Neuronal stem cell (in vitro differentiated cells): ENCODE measurements around the gene ADAMTSL1.

Source experiments
- DNase-seq: peaks from one replicate; pipeline ENCODE4 v3.0.0-alpha.2; 2013; ENCODE audit warnings: low spot score
- H2AFZ ChIP-seq: one replicate; pipeline ENCODE4 v1.6.1; 2013; ENCODE audit warnings: mild to moderate bottlenecking, low read length, inconsistent platforms
- H2AK5ac ChIP-seq: 2 replicates; pipeline ENCODE4 v1.6.1; 2013; ENCODE audit warnings: low read depth, mild to moderate bottlenecking, inconsistent platforms, low read length, moderate library complexity, mixed read lengths
- H2BK120ac ChIP-seq: 2 replicates; pipeline ENCODE4 v1.6.1; 2013; ENCODE audit warnings: low read depth, mild to moderate bottlenecking, inconsistent platforms, low read length, moderate library complexity, mixed read lengths
- H2BK12ac ChIP-seq: one replicate; pipeline ENCODE4 v1.6.1; 2013; ENCODE audit warnings: low read length, inconsistent platforms
- H2BK15ac ChIP-seq: 2 replicates; pipeline ENCODE4 v1.6.1; 2013; ENCODE audit warnings: mild to moderate bottlenecking, low read length, inconsistent platforms, mixed read lengths
- H2BK5ac ChIP-seq: one replicate; pipeline ENCODE4 v1.6.1; 2013; ENCODE audit warnings: inconsistent platforms, mild to moderate bottlenecking, low read length, moderate library complexity
- H3K14ac ChIP-seq: one replicate; pipeline ENCODE4 v1.6.1; 2013; ENCODE audit warnings: low read length, inconsistent platforms
- H3K18ac ChIP-seq: 2 replicates; pipeline ENCODE4 v1.6.1; 2013; ENCODE audit warnings: low read length, inconsistent platforms
- H3K23ac ChIP-seq: 2 replicates; pipeline ENCODE4 v1.6.1; 2013; ENCODE audit warnings: low read depth, mild to moderate bottlenecking, mixed read lengths, low read length, inconsistent platforms; ENCODE audit not compliant: poor library complexity
- H3K27ac ChIP-seq: replicated peaks from 3 replicates; pipeline ENCODE4 v1.5.1; 2013; ENCODE audit warnings: low read length, inconsistent platforms
- H3K27me3 ChIP-seq, 3 experiments: 2 replicates each; pipeline ENCODE4 v1.6.1; 2013; ENCODE audit warnings: low read length in 3 of 3, mild to moderate bottlenecking in 2 of 3, inconsistent platforms in 1 of 3, low read depth in 1 of 3, mixed read lengths in 1 of 3, moderate library complexity in 1 of 3; ENCODE audit not compliant: control insufficient read depth in 3 of 3, insufficient read depth in 3 of 3
- H3K36me3 ChIP-seq, 2 donors: replicated peaks in 1 of 2; 2 replicates each; pipeline ENCODE4 v1.6.1; 2013; ENCODE audit warnings: low read length in 2 of 2; ENCODE audit not compliant: control insufficient read depth in 2 of 2, insufficient read depth in 2 of 2
- H3K4ac ChIP-seq: 2 replicates; pipeline ENCODE4 v1.6.1; 2013; ENCODE audit warnings: inconsistent platforms, mild to moderate bottlenecking, low read length, moderate library complexity
- H3K4me1 ChIP-seq, 2 donors: 1 replicate in 1 of 2; 2 replicates in 1 of 2; pipeline ENCODE4 v1.6.1; 2013; ENCODE audit warnings: low read length in 2 of 2, low read depth in 1 of 2; ENCODE audit not compliant: control insufficient read depth in 2 of 2, insufficient read depth in 1 of 2
- H3K4me2 ChIP-seq: one replicate; pipeline ENCODE4 v1.6.1; 2013; ENCODE audit warnings: mild to moderate bottlenecking, low read length, inconsistent platforms; ENCODE audit not compliant: insufficient read depth, poor library complexity, severe bottlenecking
- H3K4me3 ChIP-seq, 2 donors: 2 replicates each; pipeline ENCODE4 v1.5.1; 2013; ENCODE audit warnings: low read length in 2 of 2, mild to moderate bottlenecking in 2 of 2, inconsistent platforms in 1 of 2, moderate library complexity in 1 of 2
- H3K79me1 ChIP-seq: one replicate; pipeline ENCODE4 v1.6.1; 2013; ENCODE audit warnings: low read depth, mild to moderate bottlenecking, inconsistent platforms, low read length, moderate library complexity
- H3K9ac ChIP-seq: one replicate; pipeline ENCODE4 v1.6.1; 2013; ENCODE audit warnings: mild to moderate bottlenecking, low read depth, low read length, inconsistent platforms; ENCODE audit not compliant: poor library complexity
- H3K9me3 ChIP-seq, 2 donors: replicated peaks in 1 of 2; 2 replicates each; pipeline versions ENCODE3 to v1.6.1; 2013; ENCODE audit warnings: low read length in 2 of 2, mild to moderate bottlenecking in 2 of 2, inconsistent platforms in 1 of 2, low read depth in 1 of 2, mixed read lengths in 1 of 2, moderate library complexity in 1 of 2; ENCODE audit not compliant: control insufficient read depth in 2 of 2, insufficient read depth in 1 of 2
- H4K8ac ChIP-seq: one replicate; pipeline ENCODE4 v1.6.1; 2013; ENCODE audit warnings: low read depth, mild to moderate bottlenecking, inconsistent platforms, low read length, moderate library complexity
- H4K91ac ChIP-seq: one replicate; pipeline ENCODE4 v1.6.1; 2013; ENCODE audit warnings: low read length, low read depth, mild to moderate bottlenecking, inconsistent platforms; ENCODE audit not compliant: poor library complexity
- WGBS, 2 donors: extraction: QIAGEN DNeasy Blood & Tissue Kit; methylation state at CpG; one replicate each; pipeline ENCODE4 v1.1.7; 2013; ENCODE audit warnings: missing lambda C conversion rate in 2 of 2, mixed read lengths in 1 of 2; ENCODE audit not compliant: insufficient read length in 2 of 2, insufficient replicate concordance in 1 of 2; ENCODE audit errors: extremely low coverage in 2 of 2; 5-methylcytosine and 5-hydroxymethylcytosine counted together

Gene ADAMTSL1

GRCh38 chr9:18618862-18619261 lies 144.9 kb downstream of the ADAMTSL1 start:
- no peaks in the 10 kb centered on the region for H3K9me3 ChIP-seq
- H3K23ac ChIP-seq = no peak overlapping the region
- no peak overlapping the region for H2BK15ac ChIP-seq
- peaks cover 0 to 1% of the 10 kb centered on the region in 2 donors for H3K4me1 ChIP-seq
- H3K9ac ChIP-seq = no peak overlapping the region
- H2BK12ac ChIP-seq = no peak overlapping the region
- H3K4me3 ChIP-seq = no peak overlapping the region
- H3K4ac ChIP-seq = no peak overlapping the region
- H4K91ac ChIP-seq = no peak overlapping the region
- no peak for DNase-seq
- no peaks in the 10 kb centered on the region for H3K27me3 ChIP-seq
- no CpG with 5 or more reads among the region's 2 CpGs for WGBS, 2 donors
- no peak overlapping the region for H2AK5ac ChIP-seq
- no peak overlapping the region for H2BK120ac ChIP-seq
- H3K4me2 ChIP-seq = no peak overlapping the region
- H3K14ac ChIP-seq = no peak overlapping the region
- H3K27ac ChIP-seq = no peak overlapping the region
- no peak overlapping the region for H3K18ac ChIP-seq
- no peak overlapping the region for H4K8ac ChIP-seq
- no peaks in the 10 kb centered on the region for H3K79me1 ChIP-seq
- H3K36me3 ChIP-seq = no peaks in the 10 kb centered on the region
- peak overlapping the region; percentile 12 for H2AFZ ChIP-seq
- no peak overlapping the region for H2BK5ac ChIP-seq

- no peak overlapping the region for H3K14ac ChIP-seq
- no peak overlapping the region for H3K23ac ChIP-seq
- no peak overlapping the region for H3K4me2 ChIP-seq
- no peak overlapping the region for H3K9ac ChIP-seq
- no peak overlapping the region for H2BK12ac ChIP-seq
- H4K8ac ChIP-seq = no peak overlapping the region
- H3K18ac ChIP-seq = no peak overlapping the region
- H3K9me3 ChIP-seq = no peaks in the 10 kb centered on the region
- no peak overlapping the region for H3K4me3 ChIP-seq
- no peak overlapping the region for H4K91ac ChIP-seq
- H2BK120ac ChIP-seq = peak overlapping the region; percentile 74
- no peak overlapping the region for H3K27ac ChIP-seq
- no peak overlapping the region for H2AK5ac ChIP-seq
- H3K4me1 ChIP-seq = peaks cover 0 to 1% of the 10 kb centered on the region in 2 donors
- H3K4ac ChIP-seq = no peak overlapping the region
- H2AFZ ChIP-seq = no peak overlapping the region
- no CpG with 5 or more reads among the region's 11 CpGs for WGBS, 2 donors
- no peaks in the 10 kb centered on the region for H3K27me3 ChIP-seq
- DNase-seq = no peak
- H3K36me3 ChIP-seq = no peaks in the 10 kb centered on the region
- H3K79me1 ChIP-seq = no peaks in the 10 kb centered on the region
- no peak overlapping the region for H2BK15ac ChIP-seq
- no peak overlapping the region for H2BK5ac ChIP-seq
These were observed 148.4 kb downstream of the ADAMTSL1 start for GRCh38 chr9:18622186-18622836.

- H3K27ac ChIP-seq = no peak overlapping the region
- H3K23ac ChIP-seq = no peak overlapping the region
- no peak overlapping the region for H3K18ac ChIP-seq
- no peak overlapping the region for H2BK12ac ChIP-seq
- no CpG with 5 or more reads among the region's 4 CpGs for WGBS, 2 donors
- H3K27me3 ChIP-seq = no peaks in the 10 kb centered on the region
- no peak overlapping the region for H2BK120ac ChIP-seq
- no peak overlapping the region for H3K14ac ChIP-seq
- no peak overlapping the region for H2AFZ ChIP-seq
- no peaks in the 10 kb centered on the region for H3K36me3 ChIP-seq
- no peak overlapping the region for H3K4ac ChIP-seq
- no peak overlapping the region for H3K4me2 ChIP-seq
- H2BK15ac ChIP-seq = no peak overlapping the region
- H4K8ac ChIP-seq = no peak overlapping the region
- no peak overlapping the region for H3K4me3 ChIP-seq
- no peak overlapping the region for H2AK5ac ChIP-seq
- no peak overlapping the region for H4K91ac ChIP-seq
- H2BK5ac ChIP-seq = no peak overlapping the region
- H3K4me1 ChIP-seq = peaks cover 0 to 1% of the 10 kb centered on the region in 2 donors
- H3K9ac ChIP-seq = no peak overlapping the region
- H3K9me3 ChIP-seq = no peaks in the 10 kb centered on the region
- DNase-seq = no peak
- H3K79me1 ChIP-seq = no peaks in the 10 kb centered on the region
These were observed 149.5 kb downstream of the ADAMTSL1 start for GRCh38 chr9:18623221-18624079.

GRCh38 chr9:18626046-18626698 lies 152.2 kb downstream of the ADAMTSL1 start:
- no peak for DNase-seq

More at GRCh38 chr9:18626046-18626698, 152.2 kb downstream of the ADAMTSL1 start:
- no peak overlapping the region for H4K91ac ChIP-seq
- no CpG with 5 or more reads among the region's 2 CpGs for WGBS, 2 donors
- no peak overlapping the region for H2BK120ac ChIP-seq
- H2BK15ac ChIP-seq = no peak overlapping the region
- no peak overlapping the region for H3K4ac ChIP-seq
- H3K4me2 ChIP-seq = no peak overlapping the region
- no peak overlapping the region for H3K4me3 ChIP-seq
- H3K9me3 ChIP-seq = no peaks in the 10 kb centered on the region
- H3K27me3 ChIP-seq = no peaks in the 10 kb centered on the region
- no peak overlapping the region for H3K14ac ChIP-seq
- H3K27ac ChIP-seq = no peak overlapping the region
- H3K4me1 ChIP-seq = no peaks in the 10 kb centered on the region
- H2BK12ac ChIP-seq = no peak overlapping the region
- H3K23ac ChIP-seq = no peak overlapping the region
- no peak overlapping the region for H2AK5ac ChIP-seq
- H2AFZ ChIP-seq = no peak overlapping the region
- H3K9ac ChIP-seq = no peak overlapping the region
- H2BK5ac ChIP-seq = no peak overlapping the region
- H4K8ac ChIP-seq = no peak overlapping the region
- no peaks in the 10 kb centered on the region for H3K79me1 ChIP-seq
- H3K18ac ChIP-seq = no peak overlapping the region
- H3K36me3 ChIP-seq = no peaks in the 10 kb centered on the region
